Keratinocyte (primary cell): Measurements from ENCODE around the gene MAP3K20. TPM values are rescaled to one million over a fixed set of nuclear protein-coding genes. Genes with fewer than 3 reads are reported as not detected.

Source experiments
- DNase-seq: peaks from one replicate; pipeline ENCODE4 v3.0.0-alpha.2; 2011; ENCODE audit warnings: low read depth, missing footprints, low spot score
- FAIRE-seq: peaks from 2 replicates; lab custom pipeline; 2011; peaks lifted over from hg19 to GRCh38; lab: Jason Lieb, UNC
- H2AFZ ChIP-seq: 2 replicates; pipeline ENCODE4 v1.6.0; 2012; ENCODE audit warnings: low read length, control low read depth, inconsistent platforms; ENCODE audit not compliant: control insufficient read depth
- H3K27ac ChIP-seq: 2 replicates; pipeline ENCODE4 v1.5.1; 2011; ENCODE audit warnings: low read length; ENCODE audit not compliant: control insufficient read depth, insufficient read depth
- H3K27me3 ChIP-seq: 3 replicates; pipeline ENCODE4 v1.6.0; 2011; ENCODE audit warnings: low read length; ENCODE audit not compliant: control insufficient read depth, insufficient read depth; ENCODE audit errors: extremely low read depth
- H3K36me3 ChIP-seq, 2 experiments: 2 replicates in 1 of 2; 3 replicates in 1 of 2; pipeline ENCODE4 v1.5.1; 2011; ENCODE audit warnings: low read length in 2 of 2, mild to moderate bottlenecking in 1 of 2; ENCODE audit not compliant: control insufficient read depth in 2 of 2, insufficient read depth in 2 of 2; ENCODE audit errors: extremely low read depth in 1 of 2
- H3K4me1 ChIP-seq: 3 replicates; pipeline ENCODE4 v1.5.1; 2011; ENCODE audit warnings: low read length; ENCODE audit not compliant: control insufficient read depth, insufficient read depth; ENCODE audit errors: extremely low read depth
- H3K4me2 ChIP-seq: 3 replicates; pipeline ENCODE4 v1.6.0; 2011; ENCODE audit warnings: low read depth, low read length; ENCODE audit not compliant: control insufficient read depth, insufficient read depth; ENCODE audit errors: extremely low read depth
- H3K4me3 ChIP-seq, 3 experiments: fragments of 200-600 bp in 1 of 3; sonication (generic) in 1 of 3; 2 replicates in 2 of 3; 3 replicates in 1 of 3; pipeline ENCODE4 v1.5.1; 2011 to 2016; ENCODE audit warnings: low read length in 3 of 3, mild to moderate bottlenecking in 3 of 3, control low read depth in 2 of 3, inconsistent platforms in 1 of 3, low read depth in 1 of 3, mixed read lengths in 1 of 3, mixed run types in 1 of 3, moderate library complexity in 1 of 3; ENCODE audit not compliant: control insufficient read depth in 2 of 3, insufficient read depth in 2 of 3; ENCODE audit errors: extremely low read depth in 1 of 3
- H3K79me2 ChIP-seq: 2 replicates; pipeline ENCODE4 v1.6.0; 2012; ENCODE audit warnings: low read length; ENCODE audit not compliant: control insufficient read depth, insufficient read depth
- H3K9ac ChIP-seq: 3 replicates; pipeline ENCODE4 v1.6.0; 2011; ENCODE audit warnings: low read length; ENCODE audit not compliant: control insufficient read depth, insufficient read depth; ENCODE audit errors: extremely low read depth
- H3K9me1 ChIP-seq: 3 replicates; pipeline ENCODE4 v1.6.0; 2011; ENCODE audit warnings: low read length; ENCODE audit not compliant: control insufficient read depth, insufficient read depth; ENCODE audit errors: extremely low read depth
- H3K9me3 ChIP-seq: 2 replicates; pipeline ENCODE4 v1.5.1; 2012; ENCODE audit warnings: low read depth, low read length; ENCODE audit not compliant: control insufficient read depth
- H4K20me1 ChIP-seq: 3 replicates; pipeline ENCODE4 v1.6.0; 2011; ENCODE audit warnings: low read length; ENCODE audit not compliant: control insufficient read depth, insufficient read depth; ENCODE audit errors: extremely low read depth
- EZH2 ChIP-seq: IDR thresholded peaks from one replicate; pipeline ENCODE4 v1.6.1; 2012; ENCODE audit warnings: inconsistent platforms, mild to moderate bottlenecking, low read length, moderate library complexity
- dilution Hi-C: fragments of 300-500 bp; cut with MboI; formaldehyde crosslinking; loops from one replicate; pipeline ENCODE4 v1.7.0; 2020; ENCODE audit warnings: low sequenced_read_pairs; ENCODE audit not compliant: extremely low pct_ligation_motif_present
- polyA plus RNA-seq, 5 experiments: library from polyadenylated mRNA; depleted of rRNA in 3 of 5; stranded (reverse) in 3 of 5; stranded (forward) in 1 of 5; unstranded in 1 of 5; fragments of >200 nt; gene quantifications; 1 replicate in 1 of 5; 2 replicates in 3 of 5; 3 replicates in 1 of 5; pipeline versions ENCODE4 v1.2.1 to v1.2.3, GENCODE V29; 2011 to 2012; ENCODE audit warnings: missing spikeins in 2 of 5, low read depth in 1 of 5, low replicate concordance in 1 of 5
- TF ChIP-seq, protein P1 (sequence below), 3 experiments: IDR thresholded peaks in 1 of 3; conservative IDR thresholded peaks in 1 of 3; optimal IDR thresholded peaks in 1 of 3; 2 replicates in 2 of 3; 3 replicates in 1 of 3; pipeline versions ENCODE3 to v1.5.1; 2011; ENCODE audit warnings: low read length in 3 of 3, mild to moderate bottlenecking in 3 of 3, moderate library complexity in 2 of 3, control low read depth in 1 of 3, inconsistent platforms in 1 of 3; ENCODE audit not compliant: insufficient read depth in 2 of 3; ENCODE audit errors: extremely low read depth in 1 of 3

MAP3K20 gene
- polyA plus RNA-seq, 1 donor (not counting 4 experiments of a cell fraction or from before 2014, with no cell fraction given), result 31.7 TPM

DNA sequence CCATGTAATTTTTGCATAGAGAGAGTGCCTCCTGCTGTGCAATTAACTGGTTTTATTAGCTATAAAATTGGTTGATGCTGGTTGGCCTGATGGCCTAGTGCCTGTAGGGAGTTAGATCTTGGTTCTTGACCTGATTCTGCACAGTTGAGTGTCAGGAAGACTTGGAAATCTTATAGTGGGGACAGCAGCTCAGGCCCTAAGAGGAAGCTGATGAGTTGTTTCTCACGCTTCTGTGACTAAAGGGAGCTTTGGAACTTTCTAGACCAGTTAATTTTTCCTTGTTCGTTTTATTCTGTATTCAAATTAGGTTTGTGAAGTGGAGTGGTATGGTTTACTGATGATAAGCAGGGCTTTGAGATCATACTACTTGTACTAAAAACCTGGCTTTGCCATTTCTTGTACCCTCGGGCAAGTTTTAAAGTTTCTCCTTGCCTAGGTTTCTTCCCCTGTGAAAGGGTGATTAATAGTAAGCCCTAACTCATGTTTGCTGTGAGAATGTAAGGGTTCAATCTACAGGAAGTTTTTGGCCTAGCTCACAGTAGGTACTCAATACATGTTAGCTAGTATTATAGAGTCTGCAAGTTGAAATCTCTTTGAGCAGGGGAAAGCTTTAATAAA lies 82.1 kb downstream of the MAP3K20 start:
- H3K36me3 ChIP-seq, result peaks cover 2 to 4% of the 10 kb centered on the region in 2 experiments
- H4K20me1 ChIP-seq, result no peaks in the 10 kb centered on the region
- peaks cover 34% of the 10 kb centered on the region for H3K79me2 ChIP-seq
- H3K4me1 ChIP-seq, result peaks cover 44% of the 10 kb centered on the region
- H3K27ac ChIP-seq, result peak overlapping the region; percentile 63
- H3K9me3 ChIP-seq, result no peaks in the 10 kb centered on the region
- no peaks in the 10 kb centered on the region for H3K9me1 ChIP-seq
- no peak for DNase-seq
- no peak overlapping the region for H3K4me3 ChIP-seq
- FAIRE-seq, result no peak
- H3K9ac ChIP-seq, result peak overlapping the region; percentile 6
- peak overlapping the region; percentile 40 for H3K4me2 ChIP-seq
- H2AFZ ChIP-seq, result no peak overlapping the region
- TF ChIP-seq EZH2, result no peak
- TF ChIP-seq, protein P1, sequence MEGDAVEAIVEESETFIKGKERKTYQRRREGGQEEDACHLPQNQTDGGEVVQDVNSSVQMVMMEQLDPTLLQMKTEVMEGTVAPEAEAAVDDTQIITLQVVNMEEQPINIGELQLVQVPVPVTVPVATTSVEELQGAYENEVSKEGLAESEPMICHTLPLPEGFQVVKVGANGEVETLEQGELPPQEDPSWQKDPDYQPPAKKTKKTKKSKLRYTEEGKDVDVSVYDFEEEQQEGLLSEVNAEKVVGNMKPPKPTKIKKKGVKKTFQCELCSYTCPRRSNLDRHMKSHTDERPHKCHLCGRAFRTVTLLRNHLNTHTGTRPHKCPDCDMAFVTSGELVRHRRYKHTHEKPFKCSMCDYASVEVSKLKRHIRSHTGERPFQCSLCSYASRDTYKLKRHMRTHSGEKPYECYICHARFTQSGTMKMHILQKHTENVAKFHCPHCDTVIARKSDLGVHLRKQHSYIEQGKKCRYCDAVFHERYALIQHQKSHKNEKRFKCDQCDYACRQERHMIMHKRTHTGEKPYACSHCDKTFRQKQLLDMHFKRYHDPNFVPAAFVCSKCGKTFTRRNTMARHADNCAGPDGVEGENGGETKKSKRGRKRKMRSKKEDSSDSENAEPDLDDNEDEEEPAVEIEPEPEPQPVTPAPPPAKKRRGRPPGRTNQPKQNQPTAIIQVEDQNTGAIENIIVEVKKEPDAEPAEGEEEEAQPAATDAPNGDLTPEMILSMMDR (optimal IDR thresholded peaks at IDR 0.05 in 1 of 3, IDR thresholded peaks at IDR 0.05 in 1 of 3, conservative IDR thresholded peaks at IDR 0.05 in 1 of 3; ENCODE audit: extremely low read depth in 1 of 3, insufficient read depth in 2 of 3, low read length in 3 of 3), result no peak
- no peaks in the 10 kb centered on the region for H3K27me3 ChIP-seq
- dilution Hi-C loops, result no loop called here

DNA sequence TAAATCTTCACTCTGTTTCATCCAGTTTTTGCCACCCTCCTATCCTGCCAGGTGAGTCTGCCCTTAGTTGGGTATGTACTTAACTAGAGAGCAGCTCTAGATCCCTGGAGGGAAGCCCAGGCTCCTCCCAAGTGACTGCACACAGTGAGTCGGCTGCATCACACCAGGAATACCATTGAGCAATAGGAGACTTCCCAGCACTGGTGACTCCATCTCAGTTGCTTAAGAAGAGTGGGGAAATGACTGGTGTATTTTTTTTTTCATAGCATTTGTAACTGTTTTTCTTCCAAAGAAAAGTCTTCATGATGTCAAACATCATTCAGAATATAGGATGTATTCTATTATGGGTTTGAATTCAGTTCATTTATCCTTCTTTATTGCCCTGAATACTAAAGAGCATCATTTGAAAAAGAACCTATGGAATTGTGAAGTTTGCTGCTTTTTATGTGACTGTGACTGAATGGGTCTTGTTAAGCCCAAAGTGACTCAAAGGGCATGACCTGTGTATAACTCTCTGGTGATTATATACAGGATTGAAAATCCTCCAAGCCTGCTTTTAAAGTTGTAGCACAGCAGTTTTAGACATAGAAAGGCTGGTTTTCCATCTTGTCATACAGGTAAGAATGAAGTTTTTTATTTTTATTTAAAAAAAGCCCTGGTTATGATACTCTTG lies 84.3 kb downstream of the MAP3K20 start:
- Histone ChIP-seq H3K79me2 (peaks cover 28% of the 10 kb centered on the region), H4K20me1 (no peaks in the 10 kb centered on the region), H3K4me2 (peak overlapping the region; percentile 64), H3K9ac (peak overlapping the region; percentile 59), H3K9me3 (peaks cover 2% of the 10 kb centered on the region), H3K4me3 (no peak overlapping the region), H3K27ac (peak overlapping the region; percentile 87), H3K9me1 (no peaks in the 10 kb centered on the region), H2AFZ (no peak overlapping the region), H3K36me3 (peaks cover 2 to 7% of the 10 kb centered on the region in 2 experiments), H3K4me1 (peaks cover 32% of the 10 kb centered on the region), H3K27me3 (no peaks in the 10 kb centered on the region)
- TF ChIP-seq, protein P1 (optimal IDR thresholded peaks at IDR 0.05 in 1 of 3, IDR thresholded peaks at IDR 0.05 in 1 of 3, conservative IDR thresholded peaks at IDR 0.05 in 1 of 3; ENCODE audit: extremely low read depth in 1 of 3, insufficient read depth in 2 of 3, low read length in 3 of 3), result no peak
- no peak for TF ChIP-seq EZH2
- dilution Hi-C loops, result no loop called here
- DNase-seq (peak; percentile 90), FAIRE-seq (peak; percentile 96)
